ENCODE data around the gene ASIC4. TPM values are rescaled to one million over a fixed set of nuclear protein-coding genes. Genes with fewer than 3 reads are reported as not detected.

Gene ASIC4
- total and polyA plus RNA-seq, 9 of the 15 experiments (the other 6 are each of a cell fraction or from before 2014, with no cell fraction given), result 0.07 to 19.2 (median 4.8) TPM

- TF ChIP-seq HDAC3 (IDR thresholded peaks at IDR 0.05; ENCODE audit: borderline replicate concordance, partially characterized antibody) (peak; percentile 44), ZNF592 (IDR thresholded peaks at IDR 0.05) (peak; percentile 64), DMBX1 (CRISPR knock-in tag; IDR thresholded peaks at IDR 0.05; ENCODE audit: borderline replicate concordance) (no peak), ZBTB2 (IDR thresholded peaks at IDR 0.05) (peak; percentile 80; the same call in 1 of the 2 replicates), LEF1 (IDR thresholded peaks at IDR 0.05) (peak; percentile 63), ELK3 (CRISPR knock-in tag; IDR thresholded peaks at IDR 0.05) (no peak), ZNF41 (CRISPR knock-in tag; conservative IDR thresholded peaks at IDR 0.05) (no peak), SMARCE1 (IDR thresholded peaks at IDR 0.05) (0 out of 2 replicates have a peak, but pooled peaks have one; percentile 27), MYC (IDR thresholded peaks at IDR 0.05; ENCODE audit: low read depth, low read length) (peak; percentile 69), MYC (CRISPR knock-in tag; IDR thresholded peaks at IDR 0.05; ENCODE audit: borderline replicate concordance, low read depth) (no peak), STAT5A (IDR thresholded peaks at IDR 0.05; ENCODE audit: borderline replicate concordance, low read length) (peak; percentile 41; the same call in 1 of the 2 replicates), ZNF408 (CRISPR knock-in tag; IDR thresholded peaks at IDR 0.05; ENCODE audit: low read depth) (no peak), PBX2 (CRISPR knock-in tag; IDR thresholded peaks at IDR 0.05; ENCODE audit: low read depth) (no peak), PBX2 (tag; conservative IDR thresholded peaks at IDR 0.05; ENCODE audit: low read depth) (peak; percentile 51), POLR2AphosphoS2 (IDR thresholded peaks at IDR 0.05; ENCODE audit: low read length) (no peak), TFAP4 (CRISPR knock-in tag; IDR thresholded peaks at IDR 0.05; ENCODE audit: borderline replicate concordance) (peak; percentile 67; the same call in 1 of the 2 replicates), TAL1 (IDR thresholded peaks at IDR 0.05) (peak; percentile 69)
Measured at GRCh38 chr2:219521066-219521880, 7.0 kb downstream of the ASIC4 start (continued).

Data from K562 (cell line).